Measurements from ENCODE around the gene ENTPD3.
"Not testable (repeated sequence)": the region's sequence is repeated elsewhere in the genome, so short reads cannot be mapped to it uniquely, and the experiment has no call there.

The ENTPD3 gene

GRCh38 chr3:40407611-40408010 lies 20.6 kb downstream of the ENTPD3 start:
- DNase-seq = no peak

DNA sequence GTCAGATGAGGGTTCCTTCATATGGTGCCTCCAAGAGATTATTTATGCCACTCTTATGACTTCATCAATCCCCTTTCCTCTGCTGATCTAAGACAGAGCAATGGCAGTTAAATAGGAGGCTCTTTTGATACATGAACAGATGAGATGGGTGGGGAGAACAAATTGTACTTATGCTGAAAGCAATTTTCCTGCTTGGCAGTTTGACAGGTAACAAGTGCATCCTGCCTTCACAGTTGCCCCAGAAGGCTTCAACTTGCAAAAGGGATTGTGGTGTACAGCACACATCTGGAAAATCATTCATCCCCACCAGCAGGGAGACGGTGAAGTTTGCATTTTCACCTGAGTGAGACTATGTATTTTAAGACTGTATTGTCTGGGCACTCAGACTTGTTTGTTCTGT lies 27.3 kb downstream of the ENTPD3 start:
- no peak for DNase-seq

- no peak for DNase-seq
Observed at GRCh38 chr3:40417845-40418543, 31.0 kb downstream of the ENTPD3 start.

- no peak for DNase-seq
Observed at GRCh38 chr3:40422861-40423260, 35.9 kb downstream of the ENTPD3 start.

DNA sequence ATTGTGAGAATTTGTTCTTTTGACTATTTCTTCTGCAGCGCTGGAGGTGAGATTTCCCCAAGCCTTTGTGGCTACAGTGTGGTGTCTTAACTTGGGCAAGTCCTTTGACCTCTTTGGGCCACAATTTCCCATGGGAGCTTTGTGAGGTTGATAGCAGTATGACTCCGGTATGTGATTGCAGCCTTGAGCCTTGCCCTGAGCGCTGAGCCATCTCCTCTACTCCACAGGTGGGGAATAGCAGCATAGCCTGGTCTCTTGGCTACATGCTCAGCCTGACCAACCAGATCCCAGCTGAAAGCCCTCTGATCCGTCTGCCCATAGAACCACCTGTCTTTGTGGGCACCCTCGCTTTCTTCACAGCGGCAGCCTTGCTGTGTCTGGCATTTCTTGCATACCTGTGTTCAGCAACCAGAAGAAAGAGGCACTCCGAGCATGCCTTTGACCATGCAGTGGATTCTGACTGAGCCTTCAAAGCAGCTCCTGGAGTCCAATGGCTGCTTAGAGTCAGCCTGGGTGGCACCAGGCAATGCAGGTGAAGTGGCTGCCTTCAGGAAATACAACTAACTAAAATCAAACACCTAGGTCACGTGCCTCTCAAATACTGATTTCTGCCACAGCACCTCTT lies 40.2 kb downstream of the ENTPD3 start:
- no peak for DNase-seq

- DNase-seq = no peak
Observed at GRCh38 chr3:40432793-40433192, 45.8 kb downstream of the ENTPD3 start.

GRCh38 chr3:40437889-40438288 lies 50.9 kb downstream of the ENTPD3 start:
- DNase-seq = no peak

GRCh38 chr3:40445062-40445461 lies 58.1 kb downstream of the ENTPD3 start:
- DNase-seq = no peak

GRCh38 chr3:40445880-40446279 lies 58.9 kb downstream of the ENTPD3 start:
- no peak for DNase-seq

DNA sequence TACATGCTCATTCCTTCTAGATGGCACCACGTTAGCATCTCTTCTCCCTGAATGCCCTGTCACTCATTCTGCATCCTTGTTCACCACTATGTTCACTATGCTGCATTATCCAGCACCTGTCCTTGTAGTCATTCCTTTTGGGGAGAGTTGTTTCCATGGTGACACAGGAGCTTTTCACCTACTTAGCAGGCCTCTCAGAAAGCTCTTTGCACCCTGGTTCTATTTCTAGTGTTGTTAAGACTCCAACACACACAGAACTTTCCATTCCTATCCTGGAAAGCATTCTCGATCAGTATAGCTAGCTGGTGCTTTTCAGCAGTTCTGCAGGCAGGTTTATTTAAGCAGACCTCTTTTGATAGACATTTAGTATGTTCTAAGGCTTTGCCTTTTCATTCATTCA lies 63.5 kb downstream of the ENTPD3 start:
- no peak for DNase-seq

DNA sequence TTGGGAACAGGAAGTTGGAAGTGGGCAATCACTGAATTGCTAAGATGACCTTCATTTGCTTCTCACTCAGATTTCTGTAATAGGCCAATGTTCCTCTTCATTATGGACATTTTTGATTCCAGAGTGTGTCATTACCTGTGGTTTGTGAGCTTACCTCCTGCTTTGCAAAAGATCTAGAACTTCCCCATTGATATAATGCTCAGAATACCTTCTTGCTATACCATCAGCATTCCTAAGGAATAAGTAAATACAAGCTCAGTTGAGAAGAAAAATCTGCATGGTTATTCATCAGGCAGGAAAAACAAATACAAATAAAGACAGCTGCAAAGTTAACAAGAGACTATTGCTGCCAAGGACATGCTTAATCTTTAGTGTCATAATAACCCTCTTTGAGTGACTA lies 64.6 kb downstream of the ENTPD3 start:
- DNase-seq = no peak

GRCh38 chr3:40452057-40452456 lies 65.1 kb downstream of the ENTPD3 start:
- DNase-seq = no peak

DNA sequence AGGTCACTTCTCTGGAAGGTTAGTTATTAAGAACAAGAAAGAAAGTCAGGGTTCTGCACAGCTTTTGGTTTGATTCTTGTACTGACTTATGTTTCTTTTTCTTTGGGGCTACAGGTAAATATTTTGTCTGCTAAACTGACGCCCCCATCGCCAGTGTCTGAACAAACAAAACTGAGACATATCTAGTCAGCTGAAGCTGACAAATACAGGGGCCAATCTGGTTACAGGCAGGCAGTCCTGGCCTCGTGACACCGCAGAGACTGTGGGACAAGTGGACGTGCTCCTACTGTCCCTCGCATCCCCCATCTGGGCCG lies 65.5 kb downstream of the ENTPD3 start:
- no peak for DNase-seq

- peak; percentile 98 for DNase-seq
Observed at GRCh38 chr3:40452876-40453730, 66.1 kb downstream of the ENTPD3 start.

- DNase-seq = no peak
Observed at GRCh38 chr3:40453933-40454332, 66.9 kb downstream of the ENTPD3 start.

- DNase-seq = no peak
Observed at GRCh38 chr3:40455328-40455727, 68.3 kb downstream of the ENTPD3 start.

- DNase-seq = no peak
Observed at GRCh38 chr3:40456279-40456939, 69.4 kb downstream of the ENTPD3 start.

- peak; percentile 97 for DNase-seq
Observed at GRCh38 chr3:40456940-40457823, 70.2 kb downstream of the ENTPD3 start, which contains the start of gene RPL14. Gene RPL14, plus strand, starts transcription at chr3:40457339. Its CDS starts 133 bp downstream, at chr3:40457472.

DNA sequence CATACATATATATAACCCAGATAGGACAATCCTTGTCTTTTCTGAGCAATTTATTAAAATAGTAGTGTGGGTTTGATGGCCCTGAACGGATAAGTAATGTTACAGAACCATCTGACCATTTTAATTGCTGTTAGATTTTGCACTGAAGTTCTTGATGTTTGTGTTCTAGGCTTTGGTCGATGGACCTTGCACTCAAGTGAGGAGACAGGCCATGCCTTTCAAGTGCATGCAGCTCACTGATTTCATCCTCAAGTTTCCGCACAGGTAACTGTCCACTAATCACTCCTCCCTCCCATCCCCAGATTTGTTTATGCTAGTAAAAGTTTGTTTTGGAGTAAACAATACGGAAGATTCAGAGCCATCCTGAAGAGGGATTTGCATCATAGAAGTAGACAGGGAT lies 71.5 kb downstream of the ENTPD3 start:
- no peak for DNase-seq

DNA sequence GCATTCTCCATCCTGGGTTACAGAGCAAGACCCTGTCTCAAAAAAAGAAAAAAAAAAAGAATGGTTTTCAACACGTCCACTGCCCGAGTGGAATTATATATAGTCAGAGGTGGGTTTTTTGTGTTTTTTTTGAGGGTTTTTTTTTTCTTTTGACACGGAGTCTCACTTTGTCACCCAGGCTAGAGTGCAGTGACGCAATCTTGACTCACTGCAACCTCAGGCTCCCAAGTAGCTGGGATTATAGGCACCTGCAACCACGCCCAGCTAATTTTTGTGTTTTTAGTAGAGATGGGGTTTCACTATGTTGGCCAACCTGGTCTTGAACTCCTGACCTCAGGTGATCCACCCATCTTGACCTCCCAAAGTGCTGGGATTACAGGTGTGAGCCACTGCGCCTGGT lies 73.5 kb downstream of the ENTPD3 start:
- DNase-seq = not testable (repeated sequence)

DNA sequence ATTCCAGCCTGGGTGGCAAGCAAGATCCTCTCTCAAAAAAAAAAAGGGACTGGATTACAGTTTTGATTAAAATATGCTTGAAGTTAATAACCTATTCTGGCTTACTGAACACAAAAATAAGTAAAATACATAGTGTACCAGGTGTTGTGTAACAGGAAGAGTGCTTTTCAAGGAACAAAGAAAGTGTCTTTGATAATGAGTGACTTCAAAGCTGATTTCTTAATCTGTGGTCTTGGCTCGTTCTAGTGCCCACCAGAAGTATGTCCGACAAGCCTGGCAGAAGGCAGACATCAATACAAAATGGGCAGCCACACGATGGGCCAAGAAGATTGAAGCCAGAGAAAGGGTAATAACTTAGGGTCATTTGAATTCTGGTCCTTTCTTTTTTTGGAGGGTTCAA lies 74.2 kb downstream of the ENTPD3 start:
- no peak for DNase-seq

DNA sequence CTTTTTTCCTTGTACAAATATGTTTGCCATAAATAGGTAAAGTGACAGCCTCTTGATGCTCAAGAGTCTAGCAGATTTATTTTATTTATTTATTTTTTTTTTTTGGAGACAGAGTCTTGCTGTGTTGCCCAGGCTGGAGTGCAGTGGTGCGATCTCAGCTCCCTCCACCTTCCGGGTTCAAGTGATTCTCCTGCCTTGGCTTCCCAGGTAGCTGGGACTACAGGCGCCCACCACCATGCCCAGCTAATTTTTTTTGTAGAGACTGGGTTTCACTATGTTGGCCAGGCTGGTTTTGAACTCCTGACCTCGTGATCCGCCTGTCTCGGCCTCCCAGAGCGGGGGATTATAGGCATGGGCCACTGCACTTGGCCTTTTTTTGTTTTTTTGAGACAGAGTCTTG lies 75.9 kb downstream of the ENTPD3 start:
- not testable (repeated sequence) for DNase-seq

All from suppressor macrophage treated with lipopolysaccharide for 4 hours (primary cell).